HEK293 (cell line): ENCODE measurements around the gene LAMA5.

ENCODE experiments used
- CTCF ChIA-PET: fragments of 350-600 bp; formaldehyde crosslinking; extraction: SDS; loops from one replicate; lab custom pipeline; 2021; ENCODE audit warnings: antibody characterized with exemption; lab: Yijun Ruan, JAX
- POLR2A ChIA-PET: fragments of 300-600 bp; formaldehyde crosslinking; extraction: SDS; loops from one replicate; lab custom pipeline; 2020; ENCODE audit warnings: antibody characterized with exemption, inconsistent platforms; lab: Yijun Ruan, JAX
- H3K27ac ChIP-seq: fragments of 200-500 bp; sonication (Bioruptor generic); 2 replicates; pipeline ENCODE4 v1.5.1; 2014; ENCODE audit warnings: low read depth, low read length, control low read depth, inconsistent platforms; ENCODE audit errors: extremely low read depth
- H3K36me3 ChIP-seq, 2 experiments: fragments of 200-500 bp in 1 of 2; sonication (Bioruptor generic) in 1 of 2; 1 replicate in 1 of 2; 2 replicates in 1 of 2; pipeline ENCODE4 v1.5.1; 2014 to 2017; ENCODE audit warnings: inconsistent platforms in 2 of 2, low read length in 2 of 2; ENCODE audit not compliant: control insufficient read depth in 2 of 2, insufficient read depth in 1 of 2
- H3K4me1 ChIP-seq: fragments of 200-500 bp; sonication (Bioruptor generic); 2 replicates; pipeline ENCODE4 v1.5.1; 2014; ENCODE audit warnings: mild to moderate bottlenecking, low read length, inconsistent platforms; ENCODE audit not compliant: control insufficient read depth, insufficient read depth
- H3K4me3 ChIP-seq: 2 replicates; pipeline ENCODE4 v1.5.1; 2011; ENCODE audit warnings: low read depth, mild to moderate bottlenecking, control low read depth, low read length, moderate library complexity
- H3K9me3 ChIP-seq: fragments of 200-500 bp; sonication (Bioruptor generic); 2 replicates; pipeline ENCODE4 v1.5.1; 2014; ENCODE audit warnings: low read depth, low read length, inconsistent platforms; ENCODE audit not compliant: control insufficient read depth, insufficient read depth
- KLF16 ChIP-seq: fragments of 450-650 bp; formaldehyde crosslinking; IDR thresholded peaks from 2 replicates; pipeline ENCODE4 v1.5.1; 2017; ENCODE audit warnings: missing biosample characterization, missing genetic modification characterization
- KLF7 ChIP-seq: fragments of 450-650 bp; formaldehyde crosslinking; IDR thresholded peaks from 2 replicates; pipeline ENCODE4 v1.5.1; 2016; ENCODE audit warnings: missing biosample characterization, missing genetic modification characterization, borderline replicate concordance
- KLF8 ChIP-seq: fragments of 450-650 bp; formaldehyde crosslinking; IDR thresholded peaks from 2 replicates; pipeline ENCODE4 v1.5.1; 2016; ENCODE audit warnings: missing biosample characterization, missing genetic modification characterization
- MZF1 ChIP-seq: fragments of 450-650 bp; formaldehyde crosslinking; IDR thresholded peaks from 2 replicates; pipeline ENCODE4 v1.5.1; 2017; ENCODE audit warnings: missing biosample characterization, missing genetic modification characterization, borderline replicate concordance
- OSR2 ChIP-seq: fragments of 450-650 bp; formaldehyde crosslinking; IDR thresholded peaks from 2 replicates; pipeline ENCODE4 v1.5.1; 2016; ENCODE audit warnings: missing biosample characterization, missing genetic modification characterization
- SP3 ChIP-seq: fragments of 450-650 bp; formaldehyde crosslinking; IDR thresholded peaks from 2 replicates; pipeline ENCODE4 v1.5.1; 2016; ENCODE audit warnings: missing biosample characterization, missing genetic modification characterization
- TSHZ1 ChIP-seq: fragments of 450-650 bp; formaldehyde crosslinking; IDR thresholded peaks from 2 replicates; pipeline ENCODE4 v1.5.1; 2016; ENCODE audit warnings: missing biosample characterization, missing genetic modification characterization, borderline replicate concordance
- WT1 ChIP-seq: fragments of 450-650 bp; formaldehyde crosslinking; IDR thresholded peaks from 2 replicates; pipeline ENCODE4 v1.5.1; 2016; ENCODE audit warnings: missing biosample characterization, missing genetic modification characterization
- YY1 ChIP-seq: fragments of 450-650 bp; formaldehyde crosslinking; IDR thresholded peaks from 2 replicates; pipeline ENCODE4 v1.5.1; 2018; ENCODE audit warnings: missing biosample characterization, missing genetic modification characterization
- ZBTB11 ChIP-seq: fragments of 450-650 bp; formaldehyde crosslinking; conservative IDR thresholded peaks from 2 replicates; pipeline ENCODE4 v1.5.1; 2016; ENCODE audit warnings: low read depth, missing biosample characterization, missing genetic modification characterization
- ZBTB20 ChIP-seq: fragments of 450-650 bp; formaldehyde crosslinking; IDR thresholded peaks from 2 replicates; pipeline ENCODE4 v1.5.1; 2016; ENCODE audit warnings: missing biosample characterization, missing genetic modification characterization
- ZBTB44 ChIP-seq: fragments of 450-650 bp; IDR thresholded peaks from 2 replicates; pipeline ENCODE4 v1.5.1; 2018; ENCODE audit warnings: missing biosample characterization, mild to moderate bottlenecking, missing genetic modification characterization
- ZNF2 ChIP-seq: fragments of 450-650 bp; formaldehyde crosslinking; IDR thresholded peaks from 2 replicates; pipeline ENCODE4 v1.5.1; 2016; ENCODE audit warnings: missing biosample characterization, missing genetic modification characterization
- ZNF335 ChIP-seq: fragments of 450-650 bp; formaldehyde crosslinking; conservative IDR thresholded peaks from 2 replicates; pipeline ENCODE4 v1.5.1; 2016; ENCODE audit warnings: missing biosample characterization, missing genetic modification characterization
- ZNF391 ChIP-seq: fragments of 450-650 bp; formaldehyde crosslinking; IDR thresholded peaks from 2 replicates; pipeline ENCODE4 v1.5.1; 2016; ENCODE audit warnings: low read depth, missing biosample characterization, missing genetic modification characterization, borderline replicate concordance
- ZNF423 ChIP-seq: fragments of 450-650 bp; formaldehyde crosslinking; IDR thresholded peaks from 2 replicates; pipeline ENCODE4 v1.5.1; 2016; ENCODE audit warnings: missing biosample characterization, missing genetic modification characterization
- ZNF449 ChIP-seq: fragments of 450-650 bp; formaldehyde crosslinking; IDR thresholded peaks from 2 replicates; pipeline ENCODE4 v1.5.1; 2017; ENCODE audit warnings: missing biosample characterization, mild to moderate bottlenecking, missing genetic modification characterization, moderate library complexity
- ZNF514 ChIP-seq: fragments of 450-650 bp; formaldehyde crosslinking; IDR thresholded peaks from 2 replicates; pipeline ENCODE4 v1.5.1; 2016; ENCODE audit warnings: missing biosample characterization, missing genetic modification characterization
- ZNF561 ChIP-seq: fragments of 450-650 bp; IDR thresholded peaks from 2 replicates; pipeline ENCODE4 v1.5.1; 2018; ENCODE audit warnings: missing biosample characterization, missing genetic modification characterization, borderline replicate concordance
- ZNF585B ChIP-seq: fragments of 450-650 bp; formaldehyde crosslinking; IDR thresholded peaks from 2 replicates; pipeline ENCODE4 v1.5.1; 2016; ENCODE audit warnings: missing biosample characterization, missing genetic modification characterization
- ZNF621 ChIP-seq: fragments of 450-650 bp; formaldehyde crosslinking; IDR thresholded peaks from 2 replicates; pipeline ENCODE4 v1.5.1; 2017; ENCODE audit warnings: missing biosample characterization, missing genetic modification characterization
- ZNF639 ChIP-seq: fragments of 450-650 bp; formaldehyde crosslinking; IDR thresholded peaks from 2 replicates; pipeline ENCODE4 v1.5.1; 2016; ENCODE audit warnings: missing biosample characterization, missing genetic modification characterization
- ZNF792 ChIP-seq: fragments of 450-650 bp; formaldehyde crosslinking; IDR thresholded peaks from 2 replicates; pipeline ENCODE4 v1.5.1; 2016; ENCODE audit warnings: missing biosample characterization, missing genetic modification characterization
- ZXDB ChIP-seq: fragments of 450-650 bp; formaldehyde crosslinking; IDR thresholded peaks from 2 replicates; pipeline ENCODE4 v1.5.1; 2016; ENCODE audit warnings: missing biosample characterization, missing genetic modification characterization

The LAMA5 gene

GRCh38 chr20:62366370-62367135 is 559 bp downstream of the LAMA5 start (continued):
- TF ChIP-seq OSR2 (tag by site-specific recombination) (no peak), ZBTB11 (tag by site-specific recombination) (no peak), SP3 (tag by site-specific recombination) (peak; percentile 72), ZNF585B (tag by site-specific recombination) (no peak), ZNF449 (tag by site-specific recombination) (peak; percentile 85; the same call in 1 of the 2 replicates), YY1 (no peak), ZNF335 (peak; percentile 74)

GRCh38 chr20:62365814-62366369 is 1.2 kb downstream of the LAMA5 start:
- ChIA-PET CTCF (interaction anchor here (0.6 to 1.4 kb wide), 4 partner anchors 8 to 17 kb away, joined by 3 to 4 read pairs (median 3); no protein-coding TSS in a partner anchor), POLR2A (interaction anchor here (0.9 to 2.8 kb wide), 11 partner anchors 9 to 442 kb away, joined by 3 to 24 read pairs (median 3); partner anchors contain the start of gene RPS21)
- peaks cover 0 to 13% of the 10 kb centered on the region in 2 experiments; a peak in 1 of 3 replicates for H3K36me3 ChIP-seq
- peak overlapping the region; percentile 89 for H3K27ac ChIP-seq
- H3K9me3 ChIP-seq, result no peaks in the 10 kb centered on the region
- peaks cover 34% of the 10 kb centered on the region for H3K4me1 ChIP-seq
- H3K4me3 ChIP-seq, result peak overlapping the region; percentile 67
- TF ChIP-seq ZBTB20 (tag by site-specific recombination) (0 out of 2 replicates have a peak, but pooled peaks have one; percentile 59), KLF7 (peak; percentile 56; the same call in 1 of the 2 replicates), ZNF423 (tag by site-specific recombination) (peak; percentile 91), MZF1 (tag by site-specific recombination) (0 out of 2 replicates have a peak, but pooled peaks have one; percentile 42), KLF16 (tag by site-specific recombination) (0 out of 2 replicates have a peak, but pooled peaks have one; percentile 40), ZXDB (tag by site-specific recombination) (peak; percentile 45), ZBTB44 (no peak), ZNF639 (tag by site-specific recombination) (0 out of 2 replicates have a peak, but pooled peaks have one; percentile 19), KLF8 (tag by site-specific recombination) (peak; percentile 53), ZNF621 (tag by site-specific recombination) (no peak), ZNF514 (tag by site-specific recombination) (no peak), ZNF2 (0 out of 2 replicates have a peak, but pooled peaks have one; percentile 22), WT1 (peak; percentile 88), ZNF561 (peak; percentile 47; the same call in 1 of the 2 replicates), ZNF391 (tag by site-specific recombination) (peak; percentile 71; the same call in 1 of the 2 replicates), TSHZ1 (tag by site-specific recombination) (no peak), ZNF792 (tag by site-specific recombination) (no peak)
